Keratinocyte (primary cell): Measurements from ENCODE around the gene USP19.

Experiments used
- CTCF ChIP-seq, 3 experiments: IDR thresholded peaks in 1 of 3; conservative IDR thresholded peaks in 1 of 3; optimal IDR thresholded peaks in 1 of 3; 2 replicates in 2 of 3; 3 replicates in 1 of 3; pipeline versions ENCODE3 to v1.5.1; 2011; ENCODE audit warnings: low read length in 3 of 3, mild to moderate bottlenecking in 3 of 3, moderate library complexity in 2 of 3, control low read depth in 1 of 3, inconsistent platforms in 1 of 3; ENCODE audit not compliant: insufficient read depth in 2 of 3; ENCODE audit errors: extremely low read depth in 1 of 3
- EZH2 ChIP-seq: IDR thresholded peaks from one replicate; pipeline ENCODE4 v1.6.1; 2012; ENCODE audit warnings: inconsistent platforms, mild to moderate bottlenecking, low read length, moderate library complexity

GRCh38 chr3:49134471-49135265 is 14.0 kb upstream of the USP19 start:
- TF ChIP-seq CTCF (optimal IDR thresholded peaks at IDR 0.05 in 1 of 3, IDR thresholded peaks at IDR 0.05 in 1 of 3, conservative IDR thresholded peaks at IDR 0.05 in 1 of 3; ENCODE audit: extremely low read depth in 1 of 3, insufficient read depth in 2 of 3, low read length in 3 of 3) (no peak), EZH2 (no peak)
